ENCODE measurements around the gene NFATC2.

NFATC2 gene

GRCh38 chr20:51445591-51445990, 96.9 kb downstream of the NFATC2 start:
- Histone ChIP-seq H3K27ac (replicated peaks) (no peak overlapping the region), H3K4me3 (replicated peaks; ENCODE audit: insufficient read depth, low read length) (no peak overlapping the region), H3K27me3 (ENCODE audit: insufficient read depth, poor library complexity, severe bottlenecking) (no peaks in the 10 kb centered on the region)
- DNase-seq (ENCODE audit: low read depth in 1 of 2, low spot score in 1 of 2) = no peak
- no peak for TF ChIP-seq SPI1 (IDR thresholded peaks at IDR 0.05; ENCODE audit: borderline replicate concordance, low read depth)
- TF ChIP-seq REST (IDR thresholded peaks at IDR 0.05; ENCODE audit: insufficient replicate concordance, low read depth) = no peak
- no peak for TF ChIP-seq GABPA (IDR thresholded peaks at IDR 0.05; ENCODE audit: low read depth)
- TF ChIP-seq POLR2AphosphoS5 (IDR thresholded peaks at IDR 0.05; ENCODE audit: low read depth) = no peak
- TF ChIP-seq CTCF (IDR thresholded peaks at IDR 0.05; ENCODE audit: insufficient read depth, low read length) = no peak

GRCh38 chr20:51444922-51445438, 97.5 kb downstream of the NFATC2 start:
- TF ChIP-seq CTCF (IDR thresholded peaks at IDR 0.05; ENCODE audit: insufficient read depth, low read length) (no peak), GABPA (IDR thresholded peaks at IDR 0.05; ENCODE audit: low read depth) (no peak), POLR2AphosphoS5 (IDR thresholded peaks at IDR 0.05; ENCODE audit: low read depth) (no peak)
- Histone ChIP-seq H3K4me3 (replicated peaks; ENCODE audit: insufficient read depth, low read length) (no peak overlapping the region), H3K27me3 (ENCODE audit: insufficient read depth, poor library complexity, severe bottlenecking) (no peaks in the 10 kb centered on the region), H3K27ac (replicated peaks) (no peak overlapping the region)
- DNase-seq (ENCODE audit: low read depth in 1 of 2, low spot score in 1 of 2) = no peak

GRCh38 chr20:51444467-51444866, 98.1 kb downstream of the NFATC2 start:
- Histone ChIP-seq H3K4me3 (replicated peaks; ENCODE audit: insufficient read depth, low read length) (no peak overlapping the region), H3K27ac (replicated peaks) (no peak overlapping the region), H3K27me3 (ENCODE audit: insufficient read depth, poor library complexity, severe bottlenecking) (no peaks in the 10 kb centered on the region)
- DNase-seq (ENCODE audit: low read depth in 1 of 2, low spot score in 1 of 2) = no peak
- no peak for TF ChIP-seq POLR2AphosphoS5 (IDR thresholded peaks at IDR 0.05; ENCODE audit: low read depth)

- no peak for DNase-seq (ENCODE audit: low read depth in 1 of 2, low spot score in 1 of 2)
- TF ChIP-seq REST (IDR thresholded peaks at IDR 0.05; ENCODE audit: insufficient replicate concordance, low read depth) (no peak), GABPA (IDR thresholded peaks at IDR 0.05; ENCODE audit: low read depth) (no peak), SPI1 (IDR thresholded peaks at IDR 0.05; ENCODE audit: borderline replicate concordance, low read depth) (no peak), POLR2AphosphoS5 (IDR thresholded peaks at IDR 0.05; ENCODE audit: low read depth) (no peak), CTCF (IDR thresholded peaks at IDR 0.05; ENCODE audit: insufficient read depth, low read length) (no peak)
- no peaks in the 10 kb centered on the region for H3K27me3 ChIP-seq (ENCODE audit: insufficient read depth, poor library complexity, severe bottlenecking)
- H3K27ac ChIP-seq (replicated peaks) = no peak overlapping the region
- no peak overlapping the region for H3K4me3 ChIP-seq (replicated peaks; ENCODE audit: insufficient read depth, low read length)
These were observed 99.9 kb downstream of the NFATC2 start for GRCh38 chr20:51442602-51443001.

All from HL-60 (cell line).